Stimulated activated CD8-positive, alpha-beta memory T cell treated with anti-CD3 and anti-CD28 coated beads, Interleukin-15, amount 100 ng/mL, for 4 hours (primary cell): ENCODE results near the gene SERPINE3.

ENCODE experiments used
- DNase-seq, 2 donors: peaks; one replicate each; pipeline ENCODE4 v3.0.0-alpha.2; 2020; ENCODE audit warnings: low read depth in 2 of 2

The SERPINE3 gene

DNA sequence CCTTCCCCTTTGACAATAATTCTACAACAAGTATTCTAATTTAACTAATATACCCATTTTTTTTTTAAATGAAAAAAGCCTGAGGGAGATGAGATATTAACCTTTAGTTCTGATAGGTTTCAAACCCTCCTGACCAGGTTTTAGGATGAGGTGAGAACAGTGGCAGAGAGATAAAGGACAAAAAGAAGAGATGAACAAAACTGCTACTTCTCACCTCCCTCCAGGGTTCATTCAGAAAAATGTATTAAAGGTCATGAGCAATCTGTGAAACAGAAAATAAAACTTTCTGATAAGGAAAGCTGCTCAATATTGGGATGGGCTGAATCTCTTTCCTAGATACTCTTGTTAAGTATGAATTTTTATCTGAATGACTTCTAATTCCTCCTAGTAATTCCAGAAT, 24.1 kb downstream of the SERPINE3 start:
- no peak for DNase-seq

- no peak for DNase-seq
Measured at GRCh38 chr13:51364404-51365008, 25.0 kb downstream of the SERPINE3 start.

DNA sequence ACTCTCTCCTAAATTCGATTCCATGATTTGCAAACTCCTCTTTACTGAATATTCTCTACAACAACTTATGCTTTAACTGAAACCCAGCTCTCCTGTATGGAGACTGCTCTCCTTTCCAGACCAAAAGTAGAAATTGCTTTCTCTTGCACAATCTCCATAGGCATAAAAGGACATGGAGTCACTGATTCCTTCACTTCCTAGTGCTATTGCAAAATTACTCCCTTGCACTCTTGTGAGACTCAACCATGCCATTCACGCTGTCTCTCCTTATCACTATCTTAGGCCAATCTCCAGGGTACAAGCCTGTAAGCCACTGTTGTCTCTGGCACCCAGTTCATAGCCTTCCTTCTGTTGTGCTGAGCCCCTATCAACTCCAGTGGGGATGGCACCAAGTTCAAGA, 30.6 kb downstream of the SERPINE3 start:
- DNase-seq = no peak

- no peak for DNase-seq
Measured at GRCh38 chr13:51370811-51371210, 31.3 kb downstream of the SERPINE3 start.

- no peak for DNase-seq
Measured at GRCh38 chr13:51371768-51372399, 32.4 kb downstream of the SERPINE3 start.

DNA sequence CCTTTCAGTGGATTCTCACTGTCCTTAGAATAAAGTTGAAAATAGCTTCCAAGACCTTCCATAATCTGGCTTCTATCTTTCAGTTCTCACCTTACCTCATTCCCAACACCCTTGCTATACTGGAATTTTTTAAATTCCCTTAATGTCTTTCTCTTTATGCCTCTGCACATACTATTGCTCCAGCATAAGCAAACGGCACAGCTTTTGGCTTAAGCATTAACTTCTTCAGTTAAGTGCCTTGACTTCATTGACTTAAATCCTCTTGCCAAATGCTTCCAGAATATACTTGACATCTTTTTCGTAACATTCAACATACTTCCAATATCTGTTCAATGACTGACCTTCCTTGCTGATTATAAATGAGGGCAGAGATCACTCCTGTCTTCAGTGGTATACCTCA, 34.0 kb downstream of the SERPINE3 start:
- no peak for DNase-seq

DNA sequence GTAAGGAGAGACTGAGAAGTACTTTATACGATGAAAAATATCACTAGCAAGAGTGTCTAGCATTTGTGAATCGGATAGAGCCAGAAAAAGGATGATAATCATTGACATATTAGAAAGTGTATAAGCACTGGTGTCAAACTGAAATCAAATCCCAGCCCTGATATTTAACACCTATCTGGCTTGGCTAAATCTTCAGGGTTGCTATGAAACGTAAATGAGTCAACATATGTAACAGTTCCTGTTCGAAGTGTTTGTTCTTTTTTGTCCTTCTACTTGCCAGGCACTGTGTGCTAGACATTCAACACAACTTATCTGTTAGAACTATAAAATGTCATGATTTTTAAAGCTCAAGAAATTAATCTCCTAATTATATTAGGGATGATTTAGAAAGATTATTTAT, 40.8 kb downstream of the SERPINE3 start:
- no peak for DNase-seq

GRCh38 chr13:51385114-51385513, 45.6 kb downstream of the SERPINE3 start:
- no peak for DNase-seq

DNA sequence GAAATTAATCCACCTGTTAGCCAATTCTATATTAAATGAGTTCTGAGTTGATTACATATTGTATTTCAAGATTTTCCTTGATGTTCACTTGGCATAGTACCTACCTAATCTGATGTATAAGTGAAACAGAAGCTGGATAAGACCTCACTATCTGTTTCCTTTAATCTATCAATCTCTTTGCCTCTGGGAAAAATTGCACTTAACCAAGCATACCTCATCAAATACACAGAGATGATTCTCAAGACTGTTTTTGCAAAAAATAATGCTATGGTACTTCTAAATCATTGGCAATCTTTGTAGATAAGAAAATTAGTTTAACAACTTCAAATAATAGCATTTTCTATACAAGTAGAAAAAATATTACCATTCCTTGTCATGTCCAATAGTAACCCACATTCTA, 55.2 kb downstream of the SERPINE3 start:
- no peak for DNase-seq

DNA sequence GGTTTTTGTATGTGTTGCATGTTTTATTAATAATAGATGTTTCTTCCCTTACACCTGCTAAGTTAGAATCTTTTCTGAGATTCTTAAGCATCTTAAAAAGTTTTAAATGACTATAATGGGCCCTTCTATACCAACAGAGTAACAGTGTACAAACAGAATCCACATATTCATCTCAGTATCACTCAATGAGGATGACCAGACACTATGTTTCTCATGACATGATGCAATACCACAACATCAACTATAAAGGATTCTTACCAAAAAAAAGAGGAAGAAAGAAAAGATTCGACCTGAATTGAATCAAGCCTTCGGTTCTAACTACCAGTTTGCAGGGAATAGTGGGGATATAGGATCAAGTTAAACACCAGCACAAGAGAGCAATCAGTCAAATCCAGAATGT, 56.9 kb downstream of the SERPINE3 start:
- no peak for DNase-seq

- no peak for DNase-seq
Measured at GRCh38 chr13:51397262-51397941, 57.9 kb downstream of the SERPINE3 start.

- DNase-seq = no peak
Measured at GRCh38 chr13:51405176-51405575, 65.7 kb downstream of the SERPINE3 start.

DNA sequence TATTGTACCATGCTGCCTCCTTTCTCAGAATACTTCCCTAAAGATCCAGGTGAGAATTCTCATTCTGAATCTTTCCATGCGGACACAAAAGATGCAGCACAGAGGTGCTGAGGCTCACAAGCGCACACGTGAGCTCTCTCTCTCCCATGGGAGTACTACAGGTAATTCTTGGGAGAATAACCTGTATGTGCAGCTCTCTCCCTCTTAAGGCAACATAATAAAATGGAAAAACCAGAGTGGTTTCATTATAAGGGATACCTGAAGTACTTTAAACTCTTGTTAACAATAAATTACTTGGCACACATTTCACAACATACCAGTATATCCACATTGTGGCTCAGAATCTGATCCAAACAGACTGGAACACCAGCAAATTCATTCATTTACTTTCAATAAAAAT, 72.9 kb downstream of the SERPINE3 start:
- DNase-seq = no peak
